Panc1 (cell line): ENCODE data around the gene MELK. TPM values are rescaled to one million over a fixed set of nuclear protein-coding genes. Genes with fewer than 3 reads are reported as not detected.

Experiments used
- ATAC-seq: fragments of 200-7000 bp; cut with Tn5 transposase; 2 replicates; pipeline ENCODE4 v1.9.1; 2020; ENCODE audit warnings: mild to moderate bottlenecking, moderate library complexity
- BruUV-seq: library from RNA; stranded (reverse); fragments of 400-500 nt; replicated peaks from 2 replicates; lab custom pipeline; 2021; lab: Mats Ljungman, UMichigan
- CTCF ChIA-PET: fragments of 300-600 bp; sonication (Branson Sonifier 250); formaldehyde crosslinking; loops from one replicate; lab custom pipeline; 2022; ENCODE audit warnings: antibody characterized with exemption; lab: Charles Lee
- POLR2A ChIA-PET: fragments of 300-600 bp; sonication (Branson Sonifier 250); formaldehyde crosslinking; loops from one replicate; lab custom pipeline; 2022; ENCODE audit warnings: antibody characterized with exemption; lab: Charles Lee
- DNase-seq: peaks from one replicate; pipeline ENCODE4 v3.0.0-alpha.2; 2010; ENCODE audit warnings: low read depth, low spot score
- H3K27ac ChIP-seq: 2 replicates; pipeline ENCODE4 v1.5.1; 2011; ENCODE audit warnings: mild to moderate bottlenecking, low read length, inconsistent platforms
- H3K27me3 ChIP-seq: fragments of 200-500 bp; sonication (Bioruptor generic); 2 replicates; pipeline ENCODE4 v1.6.0; 2014; ENCODE audit warnings: low read length, inconsistent platforms; ENCODE audit not compliant: control insufficient read depth, insufficient read depth
- H3K36me3 ChIP-seq: fragments of 200-500 bp; sonication (Bioruptor generic); 2 replicates; pipeline ENCODE4 v1.5.1; 2014; ENCODE audit warnings: inconsistent platforms, mild to moderate bottlenecking, low read length, moderate library complexity; ENCODE audit not compliant: control insufficient read depth, insufficient read depth
- H3K4me1 ChIP-seq: 2 replicates; pipeline ENCODE4 v1.5.1; 2011; ENCODE audit warnings: inconsistent platforms, mild to moderate bottlenecking, low read length, moderate library complexity; ENCODE audit not compliant: control insufficient read depth, insufficient read depth
- H3K4me3 ChIP-seq, 2 experiments: 2 replicates each; pipeline ENCODE4 v1.5.1; 2011 to 2012; ENCODE audit warnings: low read depth in 2 of 2, low read length in 2 of 2, mild to moderate bottlenecking in 2 of 2, inconsistent platforms in 1 of 2, moderate library complexity in 1 of 2
- H3K9me3 ChIP-seq: fragments of 200-500 bp; sonication (Bioruptor generic); 2 replicates; pipeline ENCODE4 v1.5.1; 2014; ENCODE audit warnings: low read depth, mild to moderate bottlenecking, inconsistent platforms, low read length, moderate library complexity; ENCODE audit not compliant: control insufficient read depth, insufficient read depth
- POLR2AphosphoS5 ChIP-seq: IDR thresholded peaks from 2 replicates; pipeline ENCODE4 v1.6.1; 2012; ENCODE audit warnings: mild to moderate bottlenecking, low read depth, low read length, moderate library complexity
- REST ChIP-seq, 2 experiments: IDR thresholded peaks; 2 replicates each; pipeline ENCODE4 v1.6.1; 2011 to 2012; ENCODE audit warnings: low read depth in 2 of 2, control low read depth in 1 of 2, low read length in 1 of 2, mild to moderate bottlenecking in 1 of 2, moderate library complexity in 1 of 2; ENCODE audit not compliant: insufficient read depth in 1 of 2
- SIN3A ChIP-seq: IDR thresholded peaks from 2 replicates; pipeline ENCODE4 v1.6.1; 2012; ENCODE audit warnings: low read depth, mild to moderate bottlenecking, low read length, moderate library complexity, borderline replicate concordance; ENCODE audit not compliant: insufficient read depth
- TCF7L2 ChIP-seq: IDR thresholded peaks from 2 replicates; pipeline ENCODE4 v1.6.1; 2011; ENCODE audit warnings: mild to moderate bottlenecking, low read depth, low read length, inconsistent platforms
- in situ Hi-C: cut with HindIII; loops from 2 replicates; pipeline ENCODE4 v1.10.0; 2016; ENCODE audit warnings: low sequenced_read_pairs, low pct_unique_long_range_greater_than_20kb
- intact Hi-C: fragments of 100-400 bp; cut with micrococcal nuclease; formaldehyde crosslinking; loops from one replicate; pipeline ENCODE4 v1.10.0; 2022; ENCODE audit not compliant: unreplicated experiment
- total RNA-seq: library from RNA; stranded (reverse); gene quantifications from one replicate; pipeline ENCODE4 v1.2.1, GENCODE V29; 2021; ENCODE audit not compliant: unreplicated experiment
- TF ChIP-seq, protein P1 (sequence below): fragments of 450-650 bp; IDR thresholded peaks from 2 replicates; pipeline ENCODE4 v1.5.1; 2017; ENCODE audit warnings: mild to moderate bottlenecking

Gene MELK
- total RNA-seq, 1 experiment from 2014 or later, result 112 TPM

GRCh38 chr9:36603006-36603405 lies 30.3 kb downstream of the MELK start:
- H3K4me3 ChIP-seq, result no peak overlapping the region
- BruUV-seq, result no TSS peak
- CTCF ChIA-PET, result interaction anchor here (0.7 kb wide), 1 partner anchor 360 kb away, joined by 8 read pairs; no protein-coding TSS in a partner anchor
- ATAC-seq (no peak), DNase-seq (no peak)
- intact Hi-C loops (no loop called here), in situ Hi-C loops (no loop called here)
- no peaks in the 10 kb centered on the region for H3K27me3 ChIP-seq
- H3K27ac ChIP-seq, result no peak overlapping the region
- H3K4me1 ChIP-seq, result no peaks in the 10 kb centered on the region
- TF ChIP-seq SIN3A (no peak), TCF7L2 (no peak), POLR2AphosphoS5 (no peak), REST (IDR thresholded peaks at IDR 0.05; ENCODE audit: insufficient read depth in 1 of 2, low read depth in 2 of 2, low read length in 1 of 2) (no peak)
- TF ChIP-seq, protein P1, sequence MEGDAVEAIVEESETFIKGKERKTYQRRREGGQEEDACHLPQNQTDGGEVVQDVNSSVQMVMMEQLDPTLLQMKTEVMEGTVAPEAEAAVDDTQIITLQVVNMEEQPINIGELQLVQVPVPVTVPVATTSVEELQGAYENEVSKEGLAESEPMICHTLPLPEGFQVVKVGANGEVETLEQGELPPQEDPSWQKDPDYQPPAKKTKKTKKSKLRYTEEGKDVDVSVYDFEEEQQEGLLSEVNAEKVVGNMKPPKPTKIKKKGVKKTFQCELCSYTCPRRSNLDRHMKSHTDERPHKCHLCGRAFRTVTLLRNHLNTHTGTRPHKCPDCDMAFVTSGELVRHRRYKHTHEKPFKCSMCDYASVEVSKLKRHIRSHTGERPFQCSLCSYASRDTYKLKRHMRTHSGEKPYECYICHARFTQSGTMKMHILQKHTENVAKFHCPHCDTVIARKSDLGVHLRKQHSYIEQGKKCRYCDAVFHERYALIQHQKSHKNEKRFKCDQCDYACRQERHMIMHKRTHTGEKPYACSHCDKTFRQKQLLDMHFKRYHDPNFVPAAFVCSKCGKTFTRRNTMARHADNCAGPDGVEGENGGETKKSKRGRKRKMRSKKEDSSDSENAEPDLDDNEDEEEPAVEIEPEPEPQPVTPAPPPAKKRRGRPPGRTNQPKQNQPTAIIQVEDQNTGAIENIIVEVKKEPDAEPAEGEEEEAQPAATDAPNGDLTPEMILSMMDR, result no peak
- no peaks in the 10 kb centered on the region for H3K9me3 ChIP-seq
- peaks cover 39% of the 10 kb centered on the region for H3K36me3 ChIP-seq
- POLR2A ChIA-PET, result interaction anchor here (0.7 kb wide), 1 partner anchor 147 kb away, joined by 6 read pairs; no protein-coding TSS in a partner anchor

DNA sequence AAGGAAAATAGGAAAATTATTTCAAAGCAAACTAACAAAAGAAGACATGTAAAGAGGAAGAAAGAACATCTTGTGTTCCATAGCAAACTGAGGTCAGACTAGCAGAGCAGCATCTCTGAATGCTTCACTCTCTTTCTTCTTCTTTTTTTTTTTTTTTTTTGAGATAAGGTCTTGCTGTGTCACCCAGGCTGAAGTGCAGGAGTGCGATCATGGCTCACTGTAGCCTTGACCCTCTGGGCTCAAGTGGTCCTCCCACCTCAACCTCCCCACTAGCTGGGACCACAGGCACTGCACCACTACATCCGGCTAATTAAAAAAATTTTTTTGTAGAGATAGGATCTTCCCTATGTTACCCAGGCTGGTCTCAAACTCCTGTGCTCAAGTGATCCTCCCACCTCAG lies 36.6 kb downstream of the MELK start:
- H3K4me1 ChIP-seq, result no peaks in the 10 kb centered on the region
- ChIA-PET CTCF (no interaction called here), POLR2A (no interaction called here)

More for the DNA sequence above, 36.6 kb downstream of the MELK start:
- ATAC-seq (no peak), DNase-seq (no peak)
- no peak overlapping the region for H3K4me3 ChIP-seq
- intact Hi-C loops, result no loop called here
- no TSS peak for BruUV-seq
- in situ Hi-C loops, result no loop called here
- H3K9me3 ChIP-seq, result no peaks in the 10 kb centered on the region
- H3K36me3 ChIP-seq, result peaks cover 21% of the 10 kb centered on the region
- H3K27ac ChIP-seq, result no peak overlapping the region
- TF ChIP-seq, protein P1, result no peak
- TF ChIP-seq SIN3A (no peak), POLR2AphosphoS5 (no peak)
- H3K27me3 ChIP-seq, result no peaks in the 10 kb centered on the region
